K562 (cell line): Measurements from ENCODE around the gene MEF2D. TPM values are rescaled to one million over a fixed set of nuclear protein-coding genes. Genes with fewer than 3 reads are reported as not detected.
A peak's percentile ranks its signal among the peaks of the same experiment; 100 is the strongest.

ENCODE experiments used
- CTCF ChIP-seq, 3 experiments: IDR thresholded peaks in 2 of 3; conservative IDR thresholded peaks in 1 of 3; 2 replicates each; pipeline ENCODE4 v1.5.1; 2011 to 2012; ENCODE audit warnings: low read length in 3 of 3, mild to moderate bottlenecking in 3 of 3, control low read depth in 2 of 3, improper control_type of control experiment in 1 of 3, inconsistent platforms in 1 of 3, low read depth in 1 of 3, mixed read lengths in 1 of 3, moderate library complexity in 1 of 3; ENCODE audit not compliant: insufficient read depth in 2 of 3
- DACH1 ChIP-seq: fragments of 450-650 bp; IDR thresholded peaks from 2 replicates; pipeline ENCODE4 v1.6.1; 2018; ENCODE audit not compliant: partially characterized antibody
- E2F4 ChIP-seq: sonication (generic); formaldehyde crosslinking; IDR thresholded peaks from 2 replicates; pipeline ENCODE4 v1.8.0; 2022; ENCODE audit warnings: mild to moderate bottlenecking, low read depth, missing genetic modification reagents
- HDGF ChIP-seq: fragments of 450-650 bp; IDR thresholded peaks from 2 replicates; pipeline ENCODE4 v1.6.1; 2016
- HES1 ChIP-seq: fragments of 450-650 bp; IDR thresholded peaks from 2 replicates; pipeline ENCODE4 v1.6.1; 2016; ENCODE audit warnings: low read depth, mild to moderate bottlenecking, moderate library complexity
- HLTF ChIP-seq: fragments of 450-650 bp; IDR thresholded peaks from 2 replicates; pipeline ENCODE4 v1.6.1; 2016
- HMGN3 ChIP-seq: IDR thresholded peaks from 2 replicates; pipeline ENCODE4 v1.6.1; 2011; ENCODE audit warnings: borderline replicate concordance, low read depth, mild to moderate bottlenecking, mixed read lengths, low read length; ENCODE audit not compliant: insufficient read length; ENCODE audit errors: extremely low read depth
- HNRNPL ChIP-seq: fragments of 200-400 bp; formaldehyde crosslinking; IDR thresholded peaks from 2 replicates; pipeline ENCODE4 v1.6.1; 2017; ENCODE audit warnings: low read depth, mild to moderate bottlenecking, low read length
- OTX1 ChIP-seq: fragments of 450-650 bp; formaldehyde crosslinking; IDR thresholded peaks from 2 replicates; pipeline ENCODE4 v1.4.0; 2022; ENCODE audit warnings: mild to moderate bottlenecking
- PPARD ChIP-seq: fragments of 250-450 bp; sonication (Bioruptor Pico); IDR thresholded peaks from 2 replicates; pipeline ENCODE4 v1.8.0; 2022; ENCODE audit warnings: inconsistent platforms, mild to moderate bottlenecking, moderate library complexity
- RCOR1 ChIP-seq, 2 experiments: IDR thresholded peaks; 2 replicates each; pipeline ENCODE4 v1.6.1; 2012; ENCODE audit warnings: low read depth in 2 of 2, low read length in 2 of 2, borderline replicate concordance in 1 of 2, improper control_type of control experiment in 1 of 2
- SRSF3 ChIP-seq: fragments of 200-400 bp; formaldehyde crosslinking; IDR thresholded peaks from 2 replicates; pipeline ENCODE4 v1.6.1; 2016; ENCODE audit warnings: mild to moderate bottlenecking, low read length, moderate library complexity; ENCODE audit not compliant: insufficient read depth
- TEAD4 ChIP-seq, 2 experiments: sonication (generic) in 1 of 2; formaldehyde crosslinking in 1 of 2; IDR thresholded peaks; 2 replicates each; pipeline versions ENCODE4 v1.6.1 to v1.8.0; 2012 to 2022; ENCODE audit warnings: borderline replicate concordance in 1 of 2, inconsistent platforms in 1 of 2, low read length in 1 of 2, mild to moderate bottlenecking in 1 of 2, missing genetic modification reagents in 1 of 2
- TFE3 ChIP-seq: fragments of 450-650 bp; formaldehyde crosslinking; IDR thresholded peaks from 2 replicates; pipeline ENCODE4 v1.4.0; 2020; ENCODE audit warnings: mild to moderate bottlenecking, mixed read lengths
- YY1 ChIP-seq, 3 experiments: IDR thresholded peaks; 2 replicates each; pipeline ENCODE4 v1.6.1; 2011; ENCODE audit warnings: low read length in 2 of 3, mild to moderate bottlenecking in 2 of 3, moderate library complexity in 2 of 3, borderline replicate concordance in 1 of 3, control low read depth in 1 of 3, low read depth in 1 of 3; ENCODE audit not compliant: insufficient read depth in 3 of 3, insufficient replicate concordance in 2 of 3, control insufficient read depth in 1 of 3, insufficient read length in 1 of 3; ENCODE audit errors: extremely low read depth in 1 of 3
- ZEB2 ChIP-seq: fragments of 450-650 bp; IDR thresholded peaks from 2 replicates; pipeline ENCODE4 v1.6.1; 2016
- ZFX ChIP-seq: sonication (generic); formaldehyde crosslinking; IDR thresholded peaks from 2 replicates; pipeline ENCODE4 v1.8.0; 2022; ENCODE audit warnings: mild to moderate bottlenecking, missing genetic modification reagents, moderate library complexity
- ZNF212 ChIP-seq: fragments of 450-650 bp; formaldehyde crosslinking; IDR thresholded peaks from 2 replicates; pipeline ENCODE4 v1.4.0; 2020; ENCODE audit warnings: mild to moderate bottlenecking
- ZNF830 ChIP-seq: fragments of 250-450 bp; sonication (Bioruptor Pico); IDR thresholded peaks from 2 replicates; pipeline ENCODE4 v1.5.0; 2021; ENCODE audit warnings: mild to moderate bottlenecking
- polyA plus RNA-seq, 8 experiments: library from polyadenylated mRNA; depleted of rRNA in 4 of 8; stranded (reverse) in 5 of 8; unstranded in 3 of 8; fragments of >200 nt; fragmentation: Nextera tagmentation in 2 of 8; fragmentation: Illumina TruSeq in 1 of 8; extraction: Ambion mirVana in 2 of 8; extraction: Trizol in 1 of 8; gene quantifications; 2 replicates each; pipeline versions ENCODE4 v1.2.1 to v1.2.3, GENCODE V29; 2011 to 2014; ENCODE audit warnings: inconsistent platforms in 1 of 8, missing spikeins in 1 of 8
- total RNA-seq, 7 experiments: library from RNA; depleted of rRNA in 6 of 7; stranded (reverse); fragments of >200 nt in 6 of 7; fragmentation: Illumina TruSeq in 2 of 7; extraction: Trizol in 2 of 7; gene quantifications; 2 replicates each; pipeline versions ENCODE4 v1.2.1 to v1.2.3, GENCODE V29; 2011 to 2021; ENCODE audit warnings: low replicate concordance in 1 of 7

The MEF2D gene
- total and polyA plus RNA-seq, 9 of the 15 experiments (the other 6 are each of a cell fraction or from before 2014, with no cell fraction given), result 0.10 to 19.5 (median 2.6) TPM

- TF ChIP-seq TFE3 (CRISPR knock-in tag) (no peak), TEAD4 (IDR thresholded peaks at IDR 0.05; ENCODE audit: low read length) (no peak), TEAD4 (CRISPR knock-in tag; IDR thresholded peaks at IDR 0.05; ENCODE audit: borderline replicate concordance) (no peak), SRSF3 (no peak), PPARD (CRISPR knock-in tag) (no peak), E2F4 (CRISPR knock-in tag) (no peak), OTX1 (CRISPR knock-in tag) (no peak), HDGF (no peak), HLTF (no peak), ZFX (CRISPR knock-in tag) (0 out of 2 replicates have a peak, but pooled peaks have one; percentile 24), DACH1 (no peak), YY1 (IDR thresholded peaks at IDR 0.05; ENCODE audit: borderline replicate concordance in 1 of 3, control insufficient read depth in 1 of 3, extremely low read depth in 1 of 3, insufficient read depth in 3 of 3, insufficient read length in 1 of 3, insufficient replicate concordance in 2 of 3, low read depth in 1 of 3, low read length in 2 of 3) (peak in 1 of 3 experiments; percentile 38), ZNF830 (CRISPR knock-in tag) (no peak), HNRNPL (no peak), ZNF212 (no peak), RCOR1 (IDR thresholded peaks at IDR 0.05; ENCODE audit: borderline replicate concordance in 1 of 2, low read depth in 2 of 2, low read length in 2 of 2) (no peak), CTCF (IDR thresholded peaks at IDR 0.05 in 2 of 3, conservative IDR thresholded peaks at IDR 0.05 in 1 of 3; ENCODE audit: insufficient read depth in 2 of 3, low read depth in 1 of 3, low read length in 3 of 3) (peak; percentile 51 to 62 (median 60)), HMGN3 (no peak), ZEB2 (no peak), HES1 (no peak)
Observed at GRCh38 chr1:156419854-156420204, 80.7 kb downstream of the MEF2D start (continued).
